ENCODE measurements around the gene SFXN2. TPM values are rescaled to one million over a fixed set of nuclear protein-coding genes. Genes with fewer than 3 reads are reported as not detected.
"Not testable (repeated sequence)": the region's sequence is repeated elsewhere in the genome, so short reads cannot be mapped to it uniquely, and the experiment has no call there.

The SFXN2 gene
- total and polyA plus RNA-seq, 2 experiments from 2014 or later, result 12.3 to 17.5 TPM

GRCh38 chr10:102741726-102742237 lies 27.3 kb downstream of the SFXN2 start:
- H3K27ac ChIP-seq, result no peak overlapping the region
- TF ChIP-seq EZH2phosphoT487 (IDR thresholded peaks at IDR 0.05; ENCODE audit: low read depth, severe bottlenecking, unreplicated experiment), result no peak
- TF ChIP-seq, protein P1, sequence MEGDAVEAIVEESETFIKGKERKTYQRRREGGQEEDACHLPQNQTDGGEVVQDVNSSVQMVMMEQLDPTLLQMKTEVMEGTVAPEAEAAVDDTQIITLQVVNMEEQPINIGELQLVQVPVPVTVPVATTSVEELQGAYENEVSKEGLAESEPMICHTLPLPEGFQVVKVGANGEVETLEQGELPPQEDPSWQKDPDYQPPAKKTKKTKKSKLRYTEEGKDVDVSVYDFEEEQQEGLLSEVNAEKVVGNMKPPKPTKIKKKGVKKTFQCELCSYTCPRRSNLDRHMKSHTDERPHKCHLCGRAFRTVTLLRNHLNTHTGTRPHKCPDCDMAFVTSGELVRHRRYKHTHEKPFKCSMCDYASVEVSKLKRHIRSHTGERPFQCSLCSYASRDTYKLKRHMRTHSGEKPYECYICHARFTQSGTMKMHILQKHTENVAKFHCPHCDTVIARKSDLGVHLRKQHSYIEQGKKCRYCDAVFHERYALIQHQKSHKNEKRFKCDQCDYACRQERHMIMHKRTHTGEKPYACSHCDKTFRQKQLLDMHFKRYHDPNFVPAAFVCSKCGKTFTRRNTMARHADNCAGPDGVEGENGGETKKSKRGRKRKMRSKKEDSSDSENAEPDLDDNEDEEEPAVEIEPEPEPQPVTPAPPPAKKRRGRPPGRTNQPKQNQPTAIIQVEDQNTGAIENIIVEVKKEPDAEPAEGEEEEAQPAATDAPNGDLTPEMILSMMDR (IDR thresholded peaks at IDR 0.05; ENCODE audit: poor library complexity), result no peak
- no peak for TF ChIP-seq EZH2 (IDR thresholded peaks at IDR 0.05; ENCODE audit: borderline replicate concordance)
- no peak overlapping the region for H3K4me3 ChIP-seq
- no peaks in the 10 kb centered on the region for H3K9me3 ChIP-seq (ENCODE audit: low read depth)
- peaks cover 29% of the 10 kb centered on the region for H3K79me2 ChIP-seq
- no peak overlapping the region for H2AFZ ChIP-seq
- no peaks in the 10 kb centered on the region for H3K9me2 ChIP-seq (replicated peaks; ENCODE audit: insufficient read depth)
- peaks cover 16% of the 10 kb centered on the region for H3K4me1 ChIP-seq (ENCODE audit: insufficient read depth)
- H3K27me3 ChIP-seq, result no peaks in the 10 kb centered on the region
- no peak for DNase-seq (ENCODE audit: low spot score)
- no peak overlapping the region for H3K4me2 ChIP-seq
- WGBS (ENCODE audit: low lambda C conversion rate, missing lambda C conversion rate), result 77% methylated on average over 2 of the region's 2 CpGs
- H3K36me3 ChIP-seq (replicated peaks; ENCODE audit: insufficient read depth, low read depth), result no peaks in the 10 kb centered on the region
- no peaks in the 10 kb centered on the region for H4K20me1 ChIP-seq (ENCODE audit: insufficient read depth, poor library complexity, severe bottlenecking)

DNA sequence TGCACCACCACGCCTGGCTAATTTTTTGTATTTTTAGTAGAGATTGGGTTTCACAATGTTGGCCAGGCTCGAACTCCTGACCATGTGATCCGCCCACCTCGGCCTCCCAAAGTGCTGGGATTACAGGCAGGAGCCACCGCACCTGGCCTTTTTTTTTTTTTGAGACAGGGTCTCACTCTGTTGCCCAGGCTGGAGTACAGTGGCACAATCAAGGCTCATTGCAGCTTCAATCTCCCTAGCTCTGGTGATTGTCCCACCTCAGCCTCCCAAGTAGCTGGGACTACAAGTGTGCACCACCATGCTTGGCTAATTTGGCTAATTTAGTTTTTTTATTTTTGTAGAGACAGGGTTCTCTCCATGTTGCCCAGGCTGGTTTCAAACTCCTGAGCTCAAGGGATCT lies 27.9 kb downstream of the SFXN2 start:
- WGBS (ENCODE audit: low lambda C conversion rate, missing lambda C conversion rate), result 93% methylated on average over 5 of the region's 5 CpGs
- not testable (repeated sequence) for H3K4me2 ChIP-seq; H4K20me1 ChIP-seq (ENCODE audit: insufficient read depth, poor library complexity, severe bottlenecking); H3K36me3 ChIP-seq (replicated peaks; ENCODE audit: insufficient read depth, low read depth); DNase-seq (ENCODE audit: low spot score); H3K27ac ChIP-seq; H3K4me3 ChIP-seq; H2AFZ ChIP-seq; H3K9me2 ChIP-seq (replicated peaks; ENCODE audit: insufficient read depth); H3K27me3 ChIP-seq; H3K9me3 ChIP-seq (ENCODE audit: low read depth)
- Histone ChIP-seq H3K79me2 (peaks cover 34% of the 10 kb centered on the region), H3K4me1 (ENCODE audit: insufficient read depth) (peaks cover 16% of the 10 kb centered on the region)

- Histone ChIP-seq H3K27me3 (no peaks in the 10 kb centered on the region), H3K4me2 (peak overlapping the region; percentile 66), H3K9me2 (replicated peaks; ENCODE audit: insufficient read depth) (no peaks in the 10 kb centered on the region), H3K9me3 (ENCODE audit: low read depth) (no peaks in the 10 kb centered on the region), H3K4me1 (ENCODE audit: insufficient read depth) (peaks cover 16% of the 10 kb centered on the region), H2AFZ (peak overlapping the region; percentile 59), H4K20me1 (ENCODE audit: insufficient read depth, poor library complexity, severe bottlenecking) (no peaks in the 10 kb centered on the region), H3K36me3 (replicated peaks; ENCODE audit: insufficient read depth, low read depth) (no peaks in the 10 kb centered on the region), H3K79me2 (peaks cover 39% of the 10 kb centered on the region), H3K4me3 (no peak overlapping the region), H3K27ac (peak overlapping the region; percentile 6)
- TF ChIP-seq EZH2phosphoT487 (IDR thresholded peaks at IDR 0.05; ENCODE audit: low read depth, severe bottlenecking, unreplicated experiment), result no peak
- no peak for TF ChIP-seq EZH2 (IDR thresholded peaks at IDR 0.05; ENCODE audit: borderline replicate concordance)
- TF ChIP-seq, protein P1 (IDR thresholded peaks at IDR 0.05; ENCODE audit: poor library complexity), result no peak
- 37% methylated on average over 7 of the region's 7 CpGs for WGBS (ENCODE audit: low lambda C conversion rate, missing lambda C conversion rate)
- no peak for DNase-seq (ENCODE audit: low spot score)
Measured at GRCh38 chr10:102743078-102743587, 28.7 kb downstream of the SFXN2 start.

DNA sequence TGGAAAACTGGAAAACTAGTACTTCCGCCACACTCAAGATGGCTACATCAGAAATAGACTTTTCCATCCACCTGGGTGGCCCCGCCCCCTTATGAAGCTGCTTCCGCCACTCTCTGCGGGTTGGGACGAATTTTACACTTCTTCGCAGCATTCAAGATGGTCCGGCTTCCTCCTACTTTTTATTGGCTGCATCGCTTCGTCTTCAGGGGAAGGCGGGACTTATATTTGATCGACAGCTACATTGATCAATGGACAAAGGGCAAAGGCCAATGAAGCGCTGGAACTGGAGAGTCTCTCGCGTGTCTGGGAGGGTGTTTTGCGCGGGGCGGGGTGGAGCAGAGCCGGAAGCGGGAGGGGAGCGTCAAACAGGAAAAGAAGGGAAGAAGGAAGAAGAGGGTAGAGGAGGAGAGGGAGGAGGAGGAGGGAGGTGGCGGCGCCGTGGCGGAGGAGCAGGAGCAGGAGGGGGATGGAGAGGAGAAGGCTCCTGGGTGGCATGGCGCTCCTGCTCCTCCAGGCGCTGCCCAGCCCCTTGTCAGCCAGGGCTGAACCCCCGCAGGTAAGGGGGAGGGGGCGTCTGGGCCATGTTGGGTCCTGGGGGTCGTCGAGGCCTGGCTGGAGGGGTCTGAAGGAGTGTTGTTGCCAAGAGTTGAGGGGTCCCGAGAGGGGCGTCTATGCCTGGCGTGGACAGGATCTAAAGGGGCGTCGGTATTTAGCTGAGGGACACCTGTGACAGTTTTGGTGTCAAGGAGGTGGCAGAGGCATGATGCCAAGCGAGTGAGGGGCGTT lies 29.3 kb downstream of the SFXN2 start, which contains the start of gene WBP1L:
WBP1L (plus strand) TSS at position 361 of the 786 bp plus-strand sequence; CDS start at position 467, 106 bp downstream.
- H3K9me3 ChIP-seq (ENCODE audit: low read depth), result no peaks in the 10 kb centered on the region
- no peaks in the 10 kb centered on the region for H3K27me3 ChIP-seq
- peak within 1 kb of the TSS; percentile 87 for H3K4me2 ChIP-seq
- WGBS (ENCODE audit: low lambda C conversion rate, missing lambda C conversion rate), result under 1% methylated on average over 31 of the region's 37 CpGs
- no peaks in the 10 kb centered on the region for H3K9me2 ChIP-seq (replicated peaks; ENCODE audit: insufficient read depth)
- peak within 1 kb of the TSS; percentile 59 for H2AFZ ChIP-seq
- peaks cover 16% of the 10 kb centered on the region for H3K4me1 ChIP-seq (ENCODE audit: insufficient read depth)
- peaks cover 45% of the 10 kb centered on the region for H3K79me2 ChIP-seq
- peak within 1 kb of the TSS; percentile 47 for H3K27ac ChIP-seq
- TF ChIP-seq, protein P1 (IDR thresholded peaks at IDR 0.05; ENCODE audit: poor library complexity), result no peak
- H3K36me3 ChIP-seq (replicated peaks; ENCODE audit: insufficient read depth, low read depth), result no peaks in the 10 kb centered on the region
- no peaks in the 10 kb centered on the region for H4K20me1 ChIP-seq (ENCODE audit: insufficient read depth, poor library complexity, severe bottlenecking)
- peak within 1 kb of the TSS; percentile 63 for H3K4me3 ChIP-seq
- DNase-seq (ENCODE audit: low spot score), result peak; percentile 98

Data from hepatocyte (in vitro differentiated cells).